Endothelial cell (in vitro differentiated cells): Measurements from ENCODE around the gene TAL1. TPM values are rescaled to one million over a fixed set of nuclear protein-coding genes. Genes with fewer than 3 reads are reported as not detected.
"Not testable (repeated sequence)": the region's sequence is repeated elsewhere in the genome, so short reads cannot be mapped to it uniquely, and the experiment has no call there.

ENCODE experiments used
- DNase-seq: peaks from one replicate; pipeline ENCODE4 v3.0.0; 2021; ENCODE audit warnings: low spot score
- H3K27ac Mint-ChIP-seq: one replicate; pipeline ENCODE4 v1.8.0; 2021; ENCODE audit warnings: mixed read lengths, inconsistent platforms; ENCODE audit not compliant: unreplicated experiment
- H3K27me3 Mint-ChIP-seq: one replicate; pipeline ENCODE4 v1.8.0; 2021; ENCODE audit warnings: mild to moderate bottlenecking, moderate library complexity, mixed read lengths, inconsistent platforms; ENCODE audit not compliant: unreplicated experiment
- H3K36me3 Mint-ChIP-seq: one replicate; pipeline ENCODE4 v1.8.0; 2021; ENCODE audit warnings: mild to moderate bottlenecking, low read depth, mixed read lengths, inconsistent platforms; ENCODE audit not compliant: unreplicated experiment
- H3K4me1 Mint-ChIP-seq: one replicate; pipeline ENCODE4 v1.8.0; 2021; ENCODE audit warnings: mild to moderate bottlenecking, mixed read lengths, inconsistent platforms; ENCODE audit not compliant: unreplicated experiment
- H3K4me3 Mint-ChIP-seq: one replicate; pipeline ENCODE4 v1.8.0; 2021; ENCODE audit warnings: mild to moderate bottlenecking, mixed read lengths, inconsistent platforms; ENCODE audit not compliant: unreplicated experiment
- H3K9me3 Mint-ChIP-seq: one replicate; pipeline ENCODE4 v1.8.0; 2021; ENCODE audit warnings: mixed read lengths, inconsistent platforms; ENCODE audit not compliant: unreplicated experiment
- total RNA-seq: library from RNA; stranded (reverse); fragmentation: NEBNext Ultra II Directional; extraction: Animal tissue kit (Norgen Biotek cat#: 25700); gene quantifications from one replicate; pipeline ENCODE4 v1.2.1, GENCODE V29; 2021; ENCODE audit not compliant: unreplicated experiment
- TF ChIP-seq, protein P1 (sequence below): fragments of 200-600 bp; sonication (generic); IDR thresholded peaks from one replicate; pipeline ENCODE4 v1.5.0; 2021; ENCODE audit warnings: antibody characterized with exemption; ENCODE audit not compliant: unreplicated experiment

TAL1 gene
- total RNA-seq, 1 donor from 2014 or later: 199 TPM

DNA sequence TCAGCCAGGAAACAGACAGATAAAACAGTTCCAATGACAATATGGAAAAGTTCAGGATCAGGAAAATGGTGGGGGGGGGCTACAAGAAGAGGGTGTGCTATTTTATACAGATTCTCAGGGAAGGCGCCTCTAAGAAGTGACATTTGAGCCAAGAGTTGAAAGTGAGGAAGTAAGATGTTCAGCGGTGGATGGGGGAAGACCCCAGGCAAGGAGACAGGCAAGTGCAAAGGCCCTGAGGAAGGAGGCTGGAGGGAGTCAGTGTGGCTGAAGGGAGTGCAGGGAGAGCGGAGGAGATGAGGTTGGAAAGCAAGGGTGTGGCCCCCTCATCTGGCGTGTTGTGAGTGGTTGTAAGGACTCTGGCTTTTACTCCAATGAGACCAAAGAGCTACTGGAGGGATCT is 33.8 kb downstream of the TAL1 start:
- TF ChIP-seq, protein P1, sequence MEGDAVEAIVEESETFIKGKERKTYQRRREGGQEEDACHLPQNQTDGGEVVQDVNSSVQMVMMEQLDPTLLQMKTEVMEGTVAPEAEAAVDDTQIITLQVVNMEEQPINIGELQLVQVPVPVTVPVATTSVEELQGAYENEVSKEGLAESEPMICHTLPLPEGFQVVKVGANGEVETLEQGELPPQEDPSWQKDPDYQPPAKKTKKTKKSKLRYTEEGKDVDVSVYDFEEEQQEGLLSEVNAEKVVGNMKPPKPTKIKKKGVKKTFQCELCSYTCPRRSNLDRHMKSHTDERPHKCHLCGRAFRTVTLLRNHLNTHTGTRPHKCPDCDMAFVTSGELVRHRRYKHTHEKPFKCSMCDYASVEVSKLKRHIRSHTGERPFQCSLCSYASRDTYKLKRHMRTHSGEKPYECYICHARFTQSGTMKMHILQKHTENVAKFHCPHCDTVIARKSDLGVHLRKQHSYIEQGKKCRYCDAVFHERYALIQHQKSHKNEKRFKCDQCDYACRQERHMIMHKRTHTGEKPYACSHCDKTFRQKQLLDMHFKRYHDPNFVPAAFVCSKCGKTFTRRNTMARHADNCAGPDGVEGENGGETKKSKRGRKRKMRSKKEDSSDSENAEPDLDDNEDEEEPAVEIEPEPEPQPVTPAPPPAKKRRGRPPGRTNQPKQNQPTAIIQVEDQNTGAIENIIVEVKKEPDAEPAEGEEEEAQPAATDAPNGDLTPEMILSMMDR: no peak
- Mint-ChIP-seq H3K36me3 (peaks cover 11% of the 10 kb centered on the region), H3K9me3 (no peaks in the 10 kb centered on the region), H3K27ac (no peak overlapping the region), H3K4me3 (peak overlapping the region; percentile 5), H3K27me3 (peaks cover 10% of the 10 kb centered on the region), H3K4me1 (peaks cover 11% of the 10 kb centered on the region)
- DNase-seq: no peak

DNA sequence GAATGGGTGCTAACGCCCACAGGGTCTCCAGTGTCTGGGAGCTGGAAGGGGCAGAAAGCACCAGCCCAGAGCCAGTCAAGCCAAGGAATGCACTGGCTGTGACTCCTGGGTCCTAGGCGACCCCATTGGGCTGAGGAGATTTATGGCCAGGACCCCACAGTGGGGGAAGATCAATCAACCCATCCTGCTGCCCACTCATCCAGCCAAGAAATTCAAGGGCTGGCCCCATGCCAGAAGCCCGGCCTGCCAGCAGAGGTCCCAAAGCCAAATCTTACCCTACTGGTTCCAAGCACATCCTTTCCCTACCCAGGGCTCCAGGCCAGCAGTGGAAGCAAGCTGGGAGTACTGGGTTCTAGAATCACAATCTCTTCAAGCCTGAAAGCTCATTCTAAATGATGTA is 35.4 kb downstream of the TAL1 start:
- Mint-ChIP-seq H3K4me1 (peaks cover 24% of the 10 kb centered on the region), H3K27me3 (peaks cover 18% of the 10 kb centered on the region), H3K4me3 (no peak overlapping the region), H3K9me3 (no peaks in the 10 kb centered on the region), H3K36me3 (peaks cover 11% of the 10 kb centered on the region), H3K27ac (no peak overlapping the region)
- no peak for DNase-seq
- TF ChIP-seq, protein P1: no peak

DNA sequence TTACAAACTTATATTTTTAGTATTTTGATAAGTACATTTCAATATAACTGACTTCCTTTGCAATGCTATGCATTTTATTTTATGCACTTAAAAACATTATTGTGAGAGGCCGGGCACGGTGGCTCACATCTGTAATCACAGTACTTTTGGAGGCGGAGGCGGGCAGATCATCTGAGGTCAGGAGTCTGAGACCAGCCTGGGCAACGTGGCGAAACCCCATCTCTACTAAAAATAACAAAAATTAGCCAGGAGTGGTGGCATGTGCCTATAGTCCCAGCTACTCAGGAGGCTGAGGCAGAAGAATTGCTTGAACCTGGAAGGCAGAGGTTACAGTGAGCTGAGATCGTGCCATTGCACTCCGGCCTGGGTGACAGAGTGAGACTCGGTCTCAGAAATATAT is 36.0 kb downstream of the TAL1 start:
- H3K9me3 Mint-ChIP-seq, DNase-seq, H3K27ac Mint-ChIP-seq, H3K4me3 Mint-ChIP-seq: not testable (repeated sequence)
- Mint-ChIP-seq H3K27me3 (peaks cover 23% of the 10 kb centered on the region), H3K36me3 (peaks cover 11% of the 10 kb centered on the region), H3K4me1 (peaks cover 25% of the 10 kb centered on the region)

DNA sequence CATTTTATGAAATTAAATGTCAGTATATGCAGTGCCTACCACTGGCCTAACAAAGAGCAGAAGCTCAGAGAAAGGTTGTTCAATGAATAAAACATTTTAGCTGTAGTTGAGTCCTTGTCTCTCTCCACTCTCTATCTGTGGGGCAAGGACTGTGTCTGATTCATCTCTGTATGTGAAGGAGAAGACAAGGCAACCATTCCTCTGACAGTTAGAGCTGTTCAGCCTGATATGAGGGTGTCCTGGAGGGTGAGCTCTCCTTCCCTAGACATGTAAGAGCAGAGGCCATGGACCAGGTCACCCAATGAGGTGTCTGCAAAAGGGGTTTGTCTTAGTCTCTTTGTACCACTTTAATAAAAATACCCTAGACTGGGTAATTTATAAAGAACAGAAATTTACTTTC is 37.7 kb downstream of the TAL1 start:
- DNase-seq: no peak
- H3K36me3 Mint-ChIP-seq: peaks cover 11% of the 10 kb centered on the region
- TF ChIP-seq, protein P1: no peak
- no peak overlapping the region for H3K4me3 Mint-ChIP-seq
- H3K27me3 Mint-ChIP-seq: peaks cover 23% of the 10 kb centered on the region
- H3K4me1 Mint-ChIP-seq: peaks cover 36% of the 10 kb centered on the region
- H3K27ac Mint-ChIP-seq: no peak overlapping the region
- no peaks in the 10 kb centered on the region for H3K9me3 Mint-ChIP-seq

DNA sequence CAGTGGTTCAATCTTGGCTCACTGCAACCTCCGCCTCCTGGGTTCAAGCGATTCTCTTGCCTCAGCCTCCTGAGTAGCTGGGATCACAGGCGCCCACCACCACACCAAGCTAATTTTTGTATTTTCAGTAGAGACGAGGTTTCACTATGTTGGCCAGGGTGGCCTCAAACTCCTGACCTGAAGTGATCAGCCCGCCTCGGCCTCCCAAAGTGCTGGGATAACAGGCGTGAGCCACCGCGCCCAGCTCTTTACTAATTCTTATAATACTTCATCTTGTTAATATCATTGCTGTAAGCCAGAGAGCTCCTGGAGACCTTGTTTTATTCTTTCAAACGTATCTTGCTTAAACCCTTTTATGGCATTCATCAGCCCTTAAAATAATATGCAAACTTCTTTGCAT is 38.5 kb downstream of the TAL1 start:
- not testable (repeated sequence) for H3K36me3 Mint-ChIP-seq, H3K27ac Mint-ChIP-seq, H3K4me3 Mint-ChIP-seq, H3K9me3 Mint-ChIP-seq, DNase-seq
- H3K27me3 Mint-ChIP-seq: peaks cover 19% of the 10 kb centered on the region
- peaks cover 36% of the 10 kb centered on the region for H3K4me1 Mint-ChIP-seq

DNA sequence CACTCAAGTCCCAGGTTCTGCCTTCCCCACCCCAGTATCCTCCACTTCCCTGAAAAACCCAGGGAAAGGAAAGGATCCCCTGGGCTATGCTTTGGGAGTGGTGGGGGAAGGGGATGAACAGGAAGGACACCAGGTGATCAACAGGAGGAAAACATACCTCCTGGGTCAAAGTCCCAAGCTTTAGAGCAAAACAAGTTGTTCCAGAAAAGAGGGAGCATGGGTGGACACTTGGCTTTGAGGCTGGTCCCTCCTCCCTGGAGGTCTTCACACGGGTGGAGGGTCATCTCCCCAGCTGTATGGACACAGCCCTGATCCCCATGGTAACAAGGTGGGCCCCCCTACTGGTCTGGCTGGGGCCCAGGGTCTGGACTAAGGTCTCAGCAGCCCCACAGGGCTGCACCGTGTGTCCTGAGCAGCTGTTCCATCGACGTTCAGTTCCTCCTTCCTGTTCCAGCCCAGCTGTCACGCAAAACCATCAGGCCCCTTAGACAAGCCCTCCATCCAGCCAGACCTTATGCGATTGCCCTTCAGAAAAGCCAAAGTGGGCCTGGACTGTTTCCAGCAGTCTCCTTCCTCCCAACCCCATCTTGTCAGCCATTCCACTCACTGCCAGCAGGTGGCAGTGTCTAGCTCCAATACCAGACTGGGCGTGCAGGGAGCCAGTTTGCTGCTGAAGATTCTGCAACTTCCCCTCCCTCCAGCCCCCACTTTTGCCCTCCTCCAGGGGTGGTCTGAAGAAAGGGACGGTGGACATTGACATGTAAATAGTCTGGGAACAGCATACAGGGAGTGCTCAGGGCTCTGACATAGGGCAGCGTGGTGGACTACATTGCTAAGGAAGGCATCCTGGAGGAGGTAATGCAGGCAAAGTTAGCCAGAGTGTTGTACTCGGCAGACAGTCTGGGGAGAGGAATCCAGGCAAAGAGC is 39.3 kb downstream of the TAL1 start:
- Mint-ChIP-seq H3K27me3 (peaks cover 16% of the 10 kb centered on the region), H3K4me3 (no peak overlapping the region), H3K27ac (peak overlapping the region; percentile 88), H3K36me3 (no peaks in the 10 kb centered on the region), H3K9me3 (no peaks in the 10 kb centered on the region), H3K4me1 (peaks cover 36% of the 10 kb centered on the region)
- TF ChIP-seq, protein P1: peak; percentile 95
- DNase-seq: peak; percentile 84
